22Rv1 (cell line): Measurements from ENCODE around the gene SSR2.

Experiments
- H3K27ac ChIP-seq: fragments of 450-650 bp; 2 replicates; pipeline ENCODE4 v1.5.1; 2017
- ZFX ChIP-seq: fragments of 450-650 bp; IDR thresholded peaks from 2 replicates; pipeline ENCODE4 v1.6.1; 2017; ENCODE audit warnings: antibody characterized with exemption, borderline replicate concordance
- TF ChIP-seq, protein P1 (sequence below): fragments of 450-650 bp; IDR thresholded peaks from 2 replicates; pipeline ENCODE4 v1.5.1; 2017; ENCODE audit warnings: mild to moderate bottlenecking

SSR2 gene

GRCh38 chr1:155960081-155960745 lies 60.5 kb downstream of the SSR2 start:
- TF ChIP-seq, protein P1, sequence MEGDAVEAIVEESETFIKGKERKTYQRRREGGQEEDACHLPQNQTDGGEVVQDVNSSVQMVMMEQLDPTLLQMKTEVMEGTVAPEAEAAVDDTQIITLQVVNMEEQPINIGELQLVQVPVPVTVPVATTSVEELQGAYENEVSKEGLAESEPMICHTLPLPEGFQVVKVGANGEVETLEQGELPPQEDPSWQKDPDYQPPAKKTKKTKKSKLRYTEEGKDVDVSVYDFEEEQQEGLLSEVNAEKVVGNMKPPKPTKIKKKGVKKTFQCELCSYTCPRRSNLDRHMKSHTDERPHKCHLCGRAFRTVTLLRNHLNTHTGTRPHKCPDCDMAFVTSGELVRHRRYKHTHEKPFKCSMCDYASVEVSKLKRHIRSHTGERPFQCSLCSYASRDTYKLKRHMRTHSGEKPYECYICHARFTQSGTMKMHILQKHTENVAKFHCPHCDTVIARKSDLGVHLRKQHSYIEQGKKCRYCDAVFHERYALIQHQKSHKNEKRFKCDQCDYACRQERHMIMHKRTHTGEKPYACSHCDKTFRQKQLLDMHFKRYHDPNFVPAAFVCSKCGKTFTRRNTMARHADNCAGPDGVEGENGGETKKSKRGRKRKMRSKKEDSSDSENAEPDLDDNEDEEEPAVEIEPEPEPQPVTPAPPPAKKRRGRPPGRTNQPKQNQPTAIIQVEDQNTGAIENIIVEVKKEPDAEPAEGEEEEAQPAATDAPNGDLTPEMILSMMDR, result no peak
- TF ChIP-seq ZFX, result no peak

More at GRCh38 chr1:155960081-155960745, 60.5 kb downstream of the SSR2 start:
- no peak overlapping the region for H3K27ac ChIP-seq
